Activated CD4-positive, alpha-beta T cell treated with anti-CD3 and anti-CD28 coated beads for 36 hours (primary cell): ENCODE measurements around the gene ZRANB3. TPM values are rescaled to one million over a fixed set of nuclear protein-coding genes. Genes with fewer than 3 reads are reported as not detected.
"Not testable (repeated sequence)": the region's sequence is repeated elsewhere in the genome, so short reads cannot be mapped to it uniquely, and the experiment has no call there.

Experiments
- ATAC-seq: fragments of 200-7000 bp; cut with Tn5 transposase; one replicate; pipeline ENCODE4 v1.10.0; 2021; ENCODE audit warnings: mild to moderate bottlenecking, moderate library complexity
- CTCF ChIA-PET: fragments of 350-600 bp; sonication (Branson Sonifier 250); formaldehyde crosslinking; loops from one replicate; lab custom pipeline; 2021; ENCODE audit warnings: antibody characterized with exemption; lab: Charles Lee
- POLR2A ChIA-PET: fragments of 350-600 bp; sonication (Branson Sonifier 250); formaldehyde crosslinking; loops from one replicate; lab custom pipeline; 2021; ENCODE audit warnings: antibody characterized with exemption, inconsistent platforms; lab: Charles Lee
- DNase-seq: peaks from one replicate; pipeline ENCODE4 v3.0.0-alpha.2; 2020
- H3K27ac Mint-ChIP-seq: one replicate; pipeline ENCODE4 v1.8.0; 2021; ENCODE audit warnings: mixed read lengths
- H3K27me3 Mint-ChIP-seq: one replicate; pipeline ENCODE4 v1.8.0; 2021; ENCODE audit warnings: mixed read lengths
- H3K36me3 Mint-ChIP-seq: one replicate; pipeline ENCODE4 v1.8.0; 2021; ENCODE audit warnings: low read depth, mixed read lengths
- H3K4me1 Mint-ChIP-seq: one replicate; pipeline ENCODE4 v1.8.0; 2021; ENCODE audit warnings: mixed read lengths
- H3K4me3 Mint-ChIP-seq: one replicate; pipeline ENCODE4 v1.8.0; 2021; ENCODE audit warnings: mild to moderate bottlenecking, moderate library complexity, mixed read lengths
- H3K9me3 Mint-ChIP-seq: one replicate; pipeline ENCODE4 v1.8.0; 2021; ENCODE audit warnings: low read depth, mixed read lengths
- intact Hi-C, 2 experiments: fragments of 100-400 bp; cut with DNase I in 1 of 2; cut with micrococcal nuclease in 1 of 2; formaldehyde crosslinking; loops; one replicate each; pipeline versions ENCODE4 v1.14.2 to v1.15.1; 2022 to 2024; cut with DNase I, micrococcal nuclease
- total RNA-seq, 2 experiments: library from RNA; stranded (reverse); gene quantifications; one replicate each; pipeline ENCODE4 v1.2.3, GENCODE V29; 2021

ZRANB3 gene
- total RNA-seq, 2 experiments from 2014 or later, result 15.1 to 16.5 TPM

GRCh38 chr2:135533545-135533944, 2.5 kb upstream of the ZRANB3 start:
- H3K27me3 Mint-ChIP-seq, ATAC-seq, H3K4me3 Mint-ChIP-seq, POLR2A ChIA-PET, H3K27ac Mint-ChIP-seq, H3K9me3 Mint-ChIP-seq, H3K36me3 Mint-ChIP-seq, DNase-seq: not testable (repeated sequence)
- intact Hi-C loops, result loop anchor here (5.0 to 10.0 kb wide), 7 partner anchors 171 to 1411 kb away; partner anchors contain the start of genes CXCR4 (in 1 of the 2) and MCM6 (in 1 of the 2)
- CTCF ChIA-PET, result interaction anchor here (0.6 kb wide), 1 partner anchor 262 kb away, joined by 4 read pairs; no protein-coding TSS in a partner anchor
- peaks cover 26% of the 10 kb centered on the region for H3K4me1 Mint-ChIP-seq

GRCh38 chr2:135532581-135532980, 1.6 kb upstream of the ZRANB3 start:
- Mint-ChIP-seq H3K27ac (peak overlapping the region; percentile 42), H3K4me1 (peaks cover 28% of the 10 kb centered on the region), H3K36me3 (peaks cover 8% of the 10 kb centered on the region), H3K9me3 (peaks cover under 1% of the 10 kb centered on the region), H3K4me3 (no peak overlapping the region), H3K27me3 (no peaks in the 10 kb centered on the region)
- ATAC-seq (no peak), DNase-seq (no peak)
- intact Hi-C loops, result loop anchor here (5.0 to 10.0 kb wide), 7 partner anchors 172 to 1410 kb away; partner anchors contain the start of genes CXCR4 (in 1 of the 2) and MCM6 (in 1 of the 2)
- CTCF ChIA-PET, result interaction anchor here (0.7 to 0.8 kb wide), 2 partner anchors 12 to 81 kb away, joined by 3 read pairs; no protein-coding TSS in a partner anchor
- POLR2A ChIA-PET, result no interaction called here

- POLR2A ChIA-PET, result interaction anchor here (0.6 to 1.4 kb wide), 7 partner anchors 213 to 797 kb away, joined by 3 to 9 read pairs (median 4); partner anchors contain the start of genes CCNT2 and MCM6
- Mint-ChIP-seq H3K4me1 (peaks cover 32% of the 10 kb centered on the region), H3K27me3 (no peaks in the 10 kb centered on the region), H3K9me3 (no peaks in the 10 kb centered on the region), H3K4me3 (no peak within 1 kb of the TSS), H3K36me3 (peaks cover 5% of the 10 kb centered on the region), H3K27ac (peak within 1 kb of the TSS; percentile 84)
- intact Hi-C loops, result loop anchor here (1.0 to 10.0 kb wide), 12 partner anchors 133 to 1409 kb away; partner anchors contain the start of genes MCM6 (in 2 of the 2), CXCR4 (in 1 of the 2), DARS1 (in 1 of the 2) and UBXN4 (in 1 of the 2)
- peak; percentile 96 for DNase-seq
- CTCF ChIA-PET, result interaction anchor here (0.6 to 1.2 kb wide), 8 partner anchors 13 to 528 kb away, joined by 3 to 5 read pairs (median 4); partner anchors contain the start of gene RAB3GAP1
- peak; percentile 88 for ATAC-seq
Measured at GRCh38 chr2:135531231-135532197, 496 bp upstream of the ZRANB3 start, which contains the start of gene R3HDM1. R3HDM1 (plus strand) TSS chr2:135531484; CDS start chr2:135604846, 73,362 bp downstream.

DNA sequence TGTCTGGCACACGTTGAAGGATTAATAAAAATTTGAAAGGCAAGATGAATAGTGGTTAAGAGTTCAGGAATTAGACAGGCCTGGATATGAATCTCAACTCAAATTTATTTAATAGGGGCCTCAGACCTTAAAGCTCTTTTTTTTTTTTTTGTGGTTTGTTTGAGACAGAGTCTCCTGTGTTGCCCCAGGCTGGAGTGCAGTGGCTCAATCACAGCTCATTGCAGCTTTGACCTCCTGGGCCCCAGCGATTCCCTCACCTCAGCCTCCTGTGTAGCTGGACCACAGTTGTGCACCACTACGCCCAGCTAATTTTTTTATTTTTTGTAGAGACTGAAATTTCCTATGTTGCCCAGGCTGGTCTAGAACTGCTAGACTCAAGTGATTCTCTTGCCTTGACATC, 3.0 kb downstream of the ZRANB3 start:
- ATAC-seq (no peak), DNase-seq (no peak)
- Mint-ChIP-seq H3K9me3 (no peaks in the 10 kb centered on the region), H3K4me1 (peaks cover 27% of the 10 kb centered on the region), H3K27me3 (no peaks in the 10 kb centered on the region), H3K4me3 (no peak overlapping the region), H3K27ac (no peak overlapping the region), H3K36me3 (peaks cover 6% of the 10 kb centered on the region)
- intact Hi-C loops, result no loop called here
- CTCF ChIA-PET, result interaction anchor here (0.6 kb wide), 1 partner anchor 643 kb away, joined by 5 read pairs; no protein-coding TSS in a partner anchor
- POLR2A ChIA-PET, result no interaction called here

GRCh38 chr2:135525786-135526185, 5.2 kb downstream of the ZRANB3 start:
- peaks cover 23% of the 10 kb centered on the region for H3K4me1 Mint-ChIP-seq
- ChIA-PET CTCF (no interaction called here), POLR2A (interaction anchor here (0.6 kb wide), 2 partner anchors 29 to 82 kb away, joined by 4 to 5 read pairs; no protein-coding TSS in a partner anchor)
- no peaks in the 10 kb centered on the region for H3K9me3 Mint-ChIP-seq
- peaks cover 12% of the 10 kb centered on the region for H3K36me3 Mint-ChIP-seq
- DNase-seq (no peak), ATAC-seq (no peak)
- H3K27ac Mint-ChIP-seq, result no peak overlapping the region
- H3K27me3 Mint-ChIP-seq, result no peaks in the 10 kb centered on the region
- no peak overlapping the region for H3K4me3 Mint-ChIP-seq
- intact Hi-C loops, result no loop called here

GRCh38 chr2:135512099-135512498, 18.9 kb downstream of the ZRANB3 start:
- CTCF ChIA-PET, result no interaction called here
- peaks cover 7% of the 10 kb centered on the region for H3K9me3 Mint-ChIP-seq
- intact Hi-C loops, result no loop called here
- peaks cover 11% of the 10 kb centered on the region for H3K36me3 Mint-ChIP-seq
- H3K27ac Mint-ChIP-seq, result no peak overlapping the region
- H3K27me3 Mint-ChIP-seq, result no peaks in the 10 kb centered on the region
- POLR2A ChIA-PET, result no interaction called here
- H3K4me3 Mint-ChIP-seq, result no peak overlapping the region
- ATAC-seq (no peak), DNase-seq (no peak)
- H3K4me1 Mint-ChIP-seq, result peaks cover 14% of the 10 kb centered on the region

- Mint-ChIP-seq H3K36me3 (peaks cover 11% of the 10 kb centered on the region), H3K4me3 (no peak overlapping the region), H3K27ac (no peak overlapping the region), H3K9me3 (peaks cover 7% of the 10 kb centered on the region), H3K27me3 (no peaks in the 10 kb centered on the region), H3K4me1 (peaks cover 14% of the 10 kb centered on the region)
- intact Hi-C loops, result no loop called here
- DNase-seq, result no peak
- ChIA-PET POLR2A (no interaction called here), CTCF (interaction anchor here (0.6 kb wide), 1 partner anchor 116 kb away, joined by 3 read pairs; no protein-coding TSS in a partner anchor)
- ATAC-seq, result peak; percentile 68
Measured at GRCh38 chr2:135510577-135510976, 20.4 kb downstream of the ZRANB3 start.

- Mint-ChIP-seq H3K36me3 (peaks cover 34% of the 10 kb centered on the region), H3K27me3 (no peaks in the 10 kb centered on the region), H3K4me3 (no peak overlapping the region), H3K4me1 (no peaks in the 10 kb centered on the region), H3K27ac (no peak overlapping the region), H3K9me3 (peaks cover 4% of the 10 kb centered on the region)
- ATAC-seq, result no peak
- ChIA-PET CTCF (interaction anchor here (0.9 kb wide), 1 partner anchor 38 kb away, joined by 3 read pairs; no protein-coding TSS in a partner anchor), POLR2A (no interaction called here)
- DNase-seq, result no peak
- intact Hi-C loops, result no loop called here
Measured at GRCh38 chr2:135504811-135505210, 26.2 kb downstream of the ZRANB3 start.

DNA sequence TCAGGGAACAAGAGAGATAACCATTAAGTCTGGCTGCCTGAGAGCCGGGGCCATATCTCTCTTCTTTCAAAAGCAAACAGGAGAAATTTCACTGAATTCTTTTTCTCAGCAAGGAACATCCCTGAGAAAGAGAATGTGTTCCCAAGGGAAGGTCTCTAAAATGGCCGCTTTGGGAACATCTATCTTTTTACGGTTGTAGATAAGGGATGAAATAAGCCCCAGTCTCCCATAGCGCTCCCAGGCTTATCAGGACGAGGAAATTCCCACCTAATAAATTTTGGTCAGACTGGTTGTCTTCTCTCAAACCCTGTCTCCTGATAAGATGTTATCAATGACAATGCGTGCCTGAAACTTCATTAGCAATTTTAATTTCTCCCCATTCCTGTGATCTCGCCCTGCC, 32.4 kb downstream of the ZRANB3 start:
- ATAC-seq, DNase-seq, H3K27me3 Mint-ChIP-seq, CTCF ChIA-PET, H3K4me3 Mint-ChIP-seq, POLR2A ChIA-PET, H3K27ac Mint-ChIP-seq, intact Hi-C loops, H3K4me1 Mint-ChIP-seq: not testable (repeated sequence)
- H3K36me3 Mint-ChIP-seq, result peaks cover 50% of the 10 kb centered on the region
- peaks cover 18% of the 10 kb centered on the region for H3K9me3 Mint-ChIP-seq

DNA sequence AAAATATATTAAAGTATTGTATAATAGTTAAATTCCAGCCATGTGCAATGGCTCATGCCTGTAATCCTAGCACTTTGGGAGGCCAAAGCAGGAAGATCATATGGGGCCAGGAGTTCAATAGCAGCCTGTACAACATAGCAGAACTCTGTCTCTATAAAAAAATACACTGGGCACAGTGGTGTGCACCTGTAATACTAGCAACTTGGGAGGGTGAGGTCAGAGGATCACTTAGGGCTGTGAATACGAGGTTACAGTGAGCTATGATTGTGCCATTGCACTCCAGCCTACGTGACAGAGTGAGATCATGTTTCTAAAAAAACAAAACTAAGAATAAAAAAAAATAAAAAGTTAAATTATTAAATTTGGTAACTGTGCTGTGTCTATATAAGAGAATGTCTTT, 36.1 kb downstream of the ZRANB3 start:
- H3K9me3 Mint-ChIP-seq, result peaks cover 15% of the 10 kb centered on the region
- intact Hi-C loops, result no loop called here
- peaks cover 33% of the 10 kb centered on the region for H3K36me3 Mint-ChIP-seq
- DNase-seq (no peak), ATAC-seq (no peak)
- POLR2A ChIA-PET, result no interaction called here
- no peak overlapping the region for H3K27ac Mint-ChIP-seq
- no peaks in the 10 kb centered on the region for H3K4me1 Mint-ChIP-seq
- no peak overlapping the region for H3K4me3 Mint-ChIP-seq
- no peaks in the 10 kb centered on the region for H3K27me3 Mint-ChIP-seq
- CTCF ChIA-PET, result no interaction called here

DNA sequence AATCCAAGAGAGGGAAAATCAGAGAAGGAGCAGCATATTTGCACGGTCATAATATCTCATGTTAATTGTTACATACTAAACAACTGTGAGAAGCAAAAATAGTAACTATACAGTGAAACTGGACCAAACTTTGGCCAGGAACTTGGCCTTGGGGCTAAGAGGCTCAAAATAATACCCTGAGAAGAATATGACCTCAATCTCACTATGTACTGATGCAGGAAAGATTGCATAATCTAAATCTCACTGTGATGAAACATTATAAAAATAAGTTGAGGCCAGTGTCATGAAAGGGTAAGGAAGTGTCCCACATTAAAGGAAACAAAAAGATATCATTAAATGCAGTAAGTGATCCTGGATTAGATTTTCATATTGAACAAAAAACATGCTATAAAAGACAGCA, 36.5 kb downstream of the ZRANB3 start:
- Mint-ChIP-seq H3K4me3 (no peak overlapping the region), H3K9me3 (peaks cover 13% of the 10 kb centered on the region), H3K27ac (no peak overlapping the region), H3K27me3 (no peaks in the 10 kb centered on the region), H3K36me3 (peaks cover 35% of the 10 kb centered on the region), H3K4me1 (no peaks in the 10 kb centered on the region)
- ChIA-PET CTCF (no interaction called here), POLR2A (no interaction called here)
- intact Hi-C loops, result no loop called here
- no peak for DNase-seq
- ATAC-seq, result no peak
